Loucy (cell line): Measurements from ENCODE around the gene ZNF236.

Experiments
- H2AFZ ChIP-seq: fragments of 200-600 bp; sonication (generic); 2 replicates; pipeline ENCODE4 v1.6.0; 2016; ENCODE audit warnings: antibody characterized with exemption, mild to moderate bottlenecking, low read length, moderate library complexity
- H3F3A ChIP-seq: fragments of 200-600 bp; 2 replicates; pipeline ENCODE4 v1.6.0; 2016; ENCODE audit warnings: antibody characterized with exemption, low read depth, mild to moderate bottlenecking
- H3K27me3 ChIP-seq: fragments of 200-600 bp; sonication (generic); 2 replicates; pipeline ENCODE4 v1.6.1; 2014; ENCODE audit warnings: low read length, mild to moderate bottlenecking; ENCODE audit not compliant: insufficient read depth, poor library complexity, severe bottlenecking
- H3K36me3 ChIP-seq: fragments of 200-600 bp; sonication (generic); 2 replicates; pipeline ENCODE4 v1.6.1; 2016; ENCODE audit warnings: low read length; ENCODE audit not compliant: insufficient read depth
- H3K4me1 ChIP-seq: fragments of 200-600 bp; sonication (generic); 2 replicates; pipeline ENCODE4 v1.5.1; 2014; ENCODE audit warnings: low read length, mild to moderate bottlenecking; ENCODE audit not compliant: insufficient read depth, poor library complexity, severe bottlenecking
- H3K4me2 ChIP-seq: fragments of 200-600 bp; sonication (generic); 2 replicates; pipeline ENCODE4 v1.6.0; 2014; ENCODE audit warnings: antibody characterized with exemption, low read length, low read depth, mild to moderate bottlenecking; ENCODE audit not compliant: poor library complexity, severe bottlenecking
- H3K4me3 ChIP-seq: fragments of 200-600 bp; sonication (generic); 2 replicates; pipeline ENCODE4 v1.5.1; 2014; ENCODE audit warnings: low read length, mild to moderate bottlenecking, mixed read lengths; ENCODE audit not compliant: poor library complexity, severe bottlenecking
- H3K79me2 ChIP-seq: fragments of 200-600 bp; sonication (generic); 2 replicates; pipeline ENCODE4 v1.6.1; 2014; ENCODE audit warnings: low read length; ENCODE audit not compliant: insufficient read depth
- H3K9ac ChIP-seq: fragments of 200-600 bp; sonication (generic); 2 replicates; pipeline ENCODE4 v1.6.0; 2014; ENCODE audit warnings: mild to moderate bottlenecking, low read depth, low read length, moderate library complexity; ENCODE audit not compliant: poor library complexity, severe bottlenecking
- H3K9me2 ChIP-seq: fragments of 200-600 bp; sonication (generic); replicated peaks from 2 replicates; pipeline ENCODE4 v1.6.1; 2016; ENCODE audit warnings: low read depth, low read length, mixed read lengths
- H3K9me3 ChIP-seq: fragments of 200-600 bp; sonication (generic); 2 replicates; pipeline ENCODE4 v1.6.1; 2014; ENCODE audit warnings: mild to moderate bottlenecking, antibody characterized with exemption, low read length, low read depth; ENCODE audit not compliant: insufficient read depth
- H4K20me1 ChIP-seq: fragments of 200-600 bp; sonication (generic); 2 replicates; pipeline ENCODE4 v1.6.0; 2014; ENCODE audit warnings: antibody characterized with exemption, low read length, mild to moderate bottlenecking; ENCODE audit not compliant: insufficient read depth, poor library complexity, severe bottlenecking
- EZH2phosphoT487 ChIP-seq: fragments of 200-600 bp; IDR thresholded peaks from 2 replicates; pipeline ENCODE4 v1.6.1; 2018; ENCODE audit warnings: antibody characterized with exemption, mild to moderate bottlenecking, moderate library complexity, borderline replicate concordance
- TF ChIP-seq, protein P1 (sequence below): fragments of 200-600 bp; sonication (generic); conservative IDR thresholded peaks from 2 replicates; pipeline ENCODE4 v1.5.1; 2014; ENCODE audit warnings: mild to moderate bottlenecking, antibody characterized with exemption, low read length

Gene ZNF236

DNA sequence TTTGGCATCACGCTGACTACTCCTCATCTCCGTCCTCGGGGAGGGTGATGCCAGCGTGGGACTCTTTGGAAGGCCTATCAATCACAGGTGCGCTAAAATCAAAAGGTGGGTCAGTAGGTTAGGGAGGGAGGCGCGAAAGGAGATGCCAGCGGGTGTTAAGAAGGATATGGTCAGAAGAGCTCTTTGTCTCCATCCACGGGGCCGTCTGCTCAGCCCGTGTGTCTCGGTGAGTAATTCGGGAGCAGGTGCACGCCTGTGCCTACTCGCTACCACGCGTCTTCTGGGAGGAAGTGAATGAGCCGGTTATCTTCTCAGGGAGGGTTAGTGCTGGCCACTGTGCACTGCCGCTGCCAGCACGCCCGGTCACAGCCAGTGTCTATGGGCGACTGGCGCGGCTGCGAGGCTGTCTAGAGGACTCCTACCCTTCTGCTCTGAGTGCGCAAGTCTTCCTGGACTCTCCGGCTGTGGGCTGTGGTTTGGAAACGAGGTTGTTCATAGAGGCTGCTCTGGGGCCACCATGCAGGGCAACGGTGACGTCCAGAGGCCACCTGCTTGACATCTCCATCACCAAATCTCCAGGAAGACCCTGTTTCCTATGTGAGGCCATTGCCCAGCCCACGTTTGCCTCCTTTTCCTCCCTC is 156.9 kb downstream of the ZNF236 start:
- no peaks in the 10 kb centered on the region for H3K9me2 ChIP-seq
- H3K9me3 ChIP-seq, result no peaks in the 10 kb centered on the region
- H3K9ac ChIP-seq, result no peak overlapping the region
- TF ChIP-seq, protein P1, sequence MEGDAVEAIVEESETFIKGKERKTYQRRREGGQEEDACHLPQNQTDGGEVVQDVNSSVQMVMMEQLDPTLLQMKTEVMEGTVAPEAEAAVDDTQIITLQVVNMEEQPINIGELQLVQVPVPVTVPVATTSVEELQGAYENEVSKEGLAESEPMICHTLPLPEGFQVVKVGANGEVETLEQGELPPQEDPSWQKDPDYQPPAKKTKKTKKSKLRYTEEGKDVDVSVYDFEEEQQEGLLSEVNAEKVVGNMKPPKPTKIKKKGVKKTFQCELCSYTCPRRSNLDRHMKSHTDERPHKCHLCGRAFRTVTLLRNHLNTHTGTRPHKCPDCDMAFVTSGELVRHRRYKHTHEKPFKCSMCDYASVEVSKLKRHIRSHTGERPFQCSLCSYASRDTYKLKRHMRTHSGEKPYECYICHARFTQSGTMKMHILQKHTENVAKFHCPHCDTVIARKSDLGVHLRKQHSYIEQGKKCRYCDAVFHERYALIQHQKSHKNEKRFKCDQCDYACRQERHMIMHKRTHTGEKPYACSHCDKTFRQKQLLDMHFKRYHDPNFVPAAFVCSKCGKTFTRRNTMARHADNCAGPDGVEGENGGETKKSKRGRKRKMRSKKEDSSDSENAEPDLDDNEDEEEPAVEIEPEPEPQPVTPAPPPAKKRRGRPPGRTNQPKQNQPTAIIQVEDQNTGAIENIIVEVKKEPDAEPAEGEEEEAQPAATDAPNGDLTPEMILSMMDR, result no peak
- no peak for TF ChIP-seq EZH2phosphoT487
- H4K20me1 ChIP-seq, result no peaks in the 10 kb centered on the region
- peaks cover 22% of the 10 kb centered on the region for H3K4me1 ChIP-seq
- H3K27me3 ChIP-seq, result no peaks in the 10 kb centered on the region
- no peaks in the 10 kb centered on the region for H3F3A ChIP-seq
- no peak overlapping the region for H3K4me2 ChIP-seq
- H3K36me3 ChIP-seq, result no peaks in the 10 kb centered on the region
- H3K4me3 ChIP-seq, result no peak overlapping the region
- H3K79me2 ChIP-seq, result no peaks in the 10 kb centered on the region
- no peak overlapping the region for H2AFZ ChIP-seq

DNA sequence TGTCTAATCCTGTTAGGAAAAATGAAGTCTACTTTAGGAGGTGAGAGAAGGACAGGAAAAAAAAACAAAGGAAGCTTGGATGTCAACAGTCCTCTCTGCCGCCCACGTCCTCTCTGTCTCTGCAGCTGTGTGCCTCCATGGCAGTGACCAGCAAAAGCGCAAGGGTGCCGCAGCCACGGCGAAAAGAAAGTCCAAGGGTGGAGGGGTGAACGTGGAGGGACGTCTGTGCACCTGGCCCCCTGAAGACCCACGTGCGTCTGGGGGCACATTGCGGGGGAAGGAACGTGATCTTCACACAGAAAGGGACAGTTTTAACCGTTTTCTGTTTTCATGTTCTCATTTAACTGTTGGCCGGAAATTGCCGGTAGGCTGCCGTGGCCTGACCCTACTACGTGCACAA is 157.5 kb downstream of the ZNF236 start:
- no peaks in the 10 kb centered on the region for H3F3A ChIP-seq
- H3K27me3 ChIP-seq, result no peaks in the 10 kb centered on the region
- no peak overlapping the region for H3K4me3 ChIP-seq
- H3K9me2 ChIP-seq, result no peaks in the 10 kb centered on the region
- no peak for TF ChIP-seq EZH2phosphoT487
- TF ChIP-seq, protein P1, result no peak
- no peak overlapping the region for H3K9ac ChIP-seq
- no peaks in the 10 kb centered on the region for H3K79me2 ChIP-seq
- peaks cover 22% of the 10 kb centered on the region for H3K4me1 ChIP-seq
- no peaks in the 10 kb centered on the region for H4K20me1 ChIP-seq
- no peak overlapping the region for H3K4me2 ChIP-seq
- H3K36me3 ChIP-seq, result no peaks in the 10 kb centered on the region
- H3K9me3 ChIP-seq, result no peaks in the 10 kb centered on the region
- no peak overlapping the region for H2AFZ ChIP-seq

DNA sequence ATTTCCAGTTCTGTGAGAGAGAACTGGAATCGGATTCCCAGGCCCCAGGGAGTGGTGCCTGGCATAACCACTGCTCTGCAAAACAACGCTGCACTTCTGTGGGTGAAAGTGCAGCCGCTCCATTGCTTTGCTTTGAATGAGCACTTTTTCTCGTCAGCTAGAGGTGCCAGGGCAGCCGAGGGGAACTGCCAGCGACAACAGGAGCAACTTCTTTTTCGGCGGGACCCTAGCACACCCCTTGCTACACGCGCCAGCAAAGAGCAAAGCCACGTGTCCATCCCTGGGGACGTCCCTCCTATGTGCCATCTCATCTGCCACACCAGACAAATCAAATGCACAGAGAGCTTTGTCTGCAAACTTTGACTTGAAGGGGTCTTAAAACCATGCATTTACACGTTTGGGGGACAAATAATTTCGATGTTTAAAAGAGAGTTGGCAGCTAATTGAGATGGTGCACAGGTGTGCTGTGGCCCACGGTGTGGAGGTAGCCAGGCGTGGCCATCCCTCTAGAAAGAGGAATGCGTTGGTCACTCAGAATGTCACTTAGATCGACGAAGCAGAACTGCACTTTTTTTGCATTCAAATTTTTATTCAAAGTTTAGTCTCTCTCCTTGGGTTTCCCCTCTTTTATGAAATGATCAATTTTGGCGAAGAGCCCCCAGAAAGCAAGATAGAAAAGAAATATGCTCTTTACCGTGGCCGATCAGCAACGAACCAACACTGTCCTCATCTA is 158.5 kb downstream of the ZNF236 start:
- H3K4me2 ChIP-seq, result no peak overlapping the region

More for the DNA sequence above, 158.5 kb downstream of the ZNF236 start:
- no peak for TF ChIP-seq EZH2phosphoT487
- TF ChIP-seq, protein P1, result no peak
- H3K79me2 ChIP-seq, result no peaks in the 10 kb centered on the region
- no peaks in the 10 kb centered on the region for H4K20me1 ChIP-seq
- peaks cover 22% of the 10 kb centered on the region for H3K4me1 ChIP-seq
- no peaks in the 10 kb centered on the region for H3K9me2 ChIP-seq
- H3F3A ChIP-seq, result no peaks in the 10 kb centered on the region
- no peaks in the 10 kb centered on the region for H3K36me3 ChIP-seq
- H3K27me3 ChIP-seq, result no peaks in the 10 kb centered on the region
- no peak overlapping the region for H2AFZ ChIP-seq
- H3K4me3 ChIP-seq, result no peak overlapping the region
- H3K9me3 ChIP-seq, result no peaks in the 10 kb centered on the region
- H3K9ac ChIP-seq, result no peak overlapping the region
